HG02973 (cell line): Measurements from ENCODE around the gene S100A1.

Experiments
- ATAC-seq: cut with Tn5 transposase; IDR thresholded peaks from one replicate; pipeline ENCODE4 v1.9.1; 2021; ENCODE audit warnings: moderate library complexity; ENCODE audit not compliant: unreplicated experiment

The S100A1 gene

DNA sequence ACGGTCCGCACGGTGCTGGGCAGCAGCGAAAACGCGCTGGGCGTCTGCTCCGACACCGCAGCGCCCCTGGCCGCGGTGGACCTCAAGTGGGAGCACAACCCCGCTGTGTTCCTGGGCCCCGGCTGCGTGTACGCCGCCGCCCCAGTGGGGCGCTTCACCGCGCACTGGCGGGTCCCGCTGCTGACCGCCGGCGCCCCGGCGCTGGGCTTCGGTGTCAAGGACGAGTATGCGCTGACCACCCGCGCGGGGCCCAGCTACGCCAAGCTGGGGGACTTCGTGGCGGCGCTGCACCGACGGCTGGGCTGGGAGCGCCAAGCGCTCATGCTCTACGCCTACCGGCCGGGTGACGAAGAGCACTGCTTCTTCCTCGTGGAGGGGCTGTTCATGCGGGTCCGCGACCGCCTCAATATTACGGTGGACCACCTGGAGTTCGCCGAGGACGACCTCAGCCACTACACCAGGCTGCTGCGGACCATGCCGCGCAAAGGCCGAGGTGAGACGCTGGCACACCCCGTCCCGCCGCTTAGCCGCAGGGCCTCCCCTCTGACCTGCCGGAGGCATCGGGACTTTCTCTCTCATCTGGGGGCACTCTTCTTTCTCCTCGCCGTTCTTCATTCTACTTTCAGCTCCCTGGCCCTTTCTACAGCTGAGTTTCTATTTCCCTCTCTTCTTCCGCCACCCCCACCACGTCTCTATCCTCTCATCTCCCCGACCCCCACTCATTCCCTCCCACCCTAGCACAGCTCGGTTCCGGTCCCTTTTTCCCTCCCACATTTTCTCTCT lies 51.3 kb downstream of the S100A1 start:
- no peak for ATAC-seq

DNA sequence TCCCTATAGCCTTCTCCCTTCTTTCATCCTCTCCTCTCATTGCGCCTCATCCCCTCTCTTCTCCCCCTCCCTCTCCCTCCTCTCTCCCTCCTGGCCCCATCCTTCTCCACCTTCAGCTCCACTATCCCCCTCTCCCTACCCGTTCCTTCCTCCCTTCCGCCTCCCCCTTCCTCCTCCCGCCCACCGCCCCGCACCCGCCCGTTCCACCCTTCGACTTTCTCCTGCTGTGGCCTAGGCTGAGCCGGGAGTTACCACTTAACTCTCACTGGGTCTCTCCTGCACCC lies 51.8 kb downstream of the S100A1 start:
- no peak for ATAC-seq
